Cardiac fibroblast (primary cell): Measurements from ENCODE around the gene ITSN1.
A peak's percentile ranks its signal among the peaks of the same experiment; 100 is the strongest.

Experiments
- DNase-seq, 2 donors: peaks; one replicate each; pipeline versions ENCODE4 v3.0.0 to v3.0.0-alpha.2; 2010; ENCODE audit warnings: low read depth in 2 of 2
- H3K4me3 ChIP-seq, 2 donors: replicated peaks in 1 of 2; 1 replicate in 1 of 2; 2 replicates in 1 of 2; pipeline ENCODE4 v1.5.1; 2011; ENCODE audit warnings: low read depth in 2 of 2, low read length in 2 of 2, mild to moderate bottlenecking in 2 of 2, moderate library complexity in 1 of 2
- TF ChIP-seq, protein P1 (sequence below): IDR thresholded peaks from one replicate; pipeline ENCODE4 v1.5.1; 2011; ENCODE audit warnings: low read depth, mild to moderate bottlenecking, low read length, inconsistent platforms

The ITSN1 gene

GRCh38 chr21:33760641-33761440 lies 118.5 kb downstream of the ITSN1 start:
- peak overlapping the region in 1 of 2 donors; percentile 36 for H3K4me3 ChIP-seq
- peak; percentile 65 for DNase-seq
- TF ChIP-seq, protein P1, sequence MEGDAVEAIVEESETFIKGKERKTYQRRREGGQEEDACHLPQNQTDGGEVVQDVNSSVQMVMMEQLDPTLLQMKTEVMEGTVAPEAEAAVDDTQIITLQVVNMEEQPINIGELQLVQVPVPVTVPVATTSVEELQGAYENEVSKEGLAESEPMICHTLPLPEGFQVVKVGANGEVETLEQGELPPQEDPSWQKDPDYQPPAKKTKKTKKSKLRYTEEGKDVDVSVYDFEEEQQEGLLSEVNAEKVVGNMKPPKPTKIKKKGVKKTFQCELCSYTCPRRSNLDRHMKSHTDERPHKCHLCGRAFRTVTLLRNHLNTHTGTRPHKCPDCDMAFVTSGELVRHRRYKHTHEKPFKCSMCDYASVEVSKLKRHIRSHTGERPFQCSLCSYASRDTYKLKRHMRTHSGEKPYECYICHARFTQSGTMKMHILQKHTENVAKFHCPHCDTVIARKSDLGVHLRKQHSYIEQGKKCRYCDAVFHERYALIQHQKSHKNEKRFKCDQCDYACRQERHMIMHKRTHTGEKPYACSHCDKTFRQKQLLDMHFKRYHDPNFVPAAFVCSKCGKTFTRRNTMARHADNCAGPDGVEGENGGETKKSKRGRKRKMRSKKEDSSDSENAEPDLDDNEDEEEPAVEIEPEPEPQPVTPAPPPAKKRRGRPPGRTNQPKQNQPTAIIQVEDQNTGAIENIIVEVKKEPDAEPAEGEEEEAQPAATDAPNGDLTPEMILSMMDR: no peak

GRCh38 chr21:33761441-33762036 lies 119.2 kb downstream of the ITSN1 start:
- DNase-seq: peak; percentile 97 to 99
- TF ChIP-seq, protein P1: no peak
- H3K4me3 ChIP-seq: peak overlapping the region in 1 of 2 donors; percentile 36

GRCh38 chr21:33762803-33763581 lies 120.7 kb downstream of the ITSN1 start:
- TF ChIP-seq, protein P1: no peak
- peak; percentile 40 to 62 for DNase-seq
- H3K4me3 ChIP-seq: no peak overlapping the region

- no peak for DNase-seq
- TF ChIP-seq, protein P1: no peak
- H3K4me3 ChIP-seq: no peak overlapping the region
Measured at GRCh38 chr21:33763582-33763899, 121.2 kb downstream of the ITSN1 start.

- TF ChIP-seq, protein P1: no peak
- no peak overlapping the region for H3K4me3 ChIP-seq
- DNase-seq: peak; percentile 29 to 39
Measured at GRCh38 chr21:33767236-33767635, 124.9 kb downstream of the ITSN1 start.

GRCh38 chr21:33767960-33768359 lies 125.7 kb downstream of the ITSN1 start:
- no peak for DNase-seq
- no peak overlapping the region for H3K4me3 ChIP-seq
- TF ChIP-seq, protein P1: no peak
